Measurements from ENCODE around the gene SLC4A9. TPM values are rescaled to one million over a fixed set of nuclear protein-coding genes. Genes with fewer than 3 reads are reported as not detected.
A peak's percentile ranks its signal among the peaks of the same experiment; 100 is the strongest.

The SLC4A9 gene, protein sequence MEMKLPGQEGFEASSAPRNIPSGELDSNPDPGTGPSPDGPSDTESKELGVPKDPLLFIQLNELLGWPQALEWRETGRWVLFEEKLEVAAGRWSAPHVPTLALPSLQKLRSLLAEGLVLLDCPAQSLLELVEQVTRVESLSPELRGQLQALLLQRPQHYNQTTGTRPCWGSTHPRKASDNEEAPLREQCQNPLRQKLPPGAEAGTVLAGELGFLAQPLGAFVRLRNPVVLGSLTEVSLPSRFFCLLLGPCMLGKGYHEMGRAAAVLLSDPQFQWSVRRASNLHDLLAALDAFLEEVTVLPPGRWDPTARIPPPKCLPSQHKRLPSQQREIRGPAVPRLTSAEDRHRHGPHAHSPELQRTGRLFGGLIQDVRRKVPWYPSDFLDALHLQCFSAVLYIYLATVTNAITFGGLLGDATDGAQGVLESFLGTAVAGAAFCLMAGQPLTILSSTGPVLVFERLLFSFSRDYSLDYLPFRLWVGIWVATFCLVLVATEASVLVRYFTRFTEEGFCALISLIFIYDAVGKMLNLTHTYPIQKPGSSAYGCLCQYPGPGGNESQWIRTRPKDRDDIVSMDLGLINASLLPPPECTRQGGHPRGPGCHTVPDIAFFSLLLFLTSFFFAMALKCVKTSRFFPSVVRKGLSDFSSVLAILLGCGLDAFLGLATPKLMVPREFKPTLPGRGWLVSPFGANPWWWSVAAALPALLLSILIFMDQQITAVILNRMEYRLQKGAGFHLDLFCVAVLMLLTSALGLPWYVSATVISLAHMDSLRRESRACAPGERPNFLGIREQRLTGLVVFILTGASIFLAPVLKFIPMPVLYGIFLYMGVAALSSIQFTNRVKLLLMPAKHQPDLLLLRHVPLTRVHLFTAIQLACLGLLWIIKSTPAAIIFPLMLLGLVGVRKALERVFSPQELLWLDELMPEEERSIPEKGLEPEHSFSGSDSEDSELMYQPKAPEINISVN
- not detected for polyA plus RNA-seq

DNA sequence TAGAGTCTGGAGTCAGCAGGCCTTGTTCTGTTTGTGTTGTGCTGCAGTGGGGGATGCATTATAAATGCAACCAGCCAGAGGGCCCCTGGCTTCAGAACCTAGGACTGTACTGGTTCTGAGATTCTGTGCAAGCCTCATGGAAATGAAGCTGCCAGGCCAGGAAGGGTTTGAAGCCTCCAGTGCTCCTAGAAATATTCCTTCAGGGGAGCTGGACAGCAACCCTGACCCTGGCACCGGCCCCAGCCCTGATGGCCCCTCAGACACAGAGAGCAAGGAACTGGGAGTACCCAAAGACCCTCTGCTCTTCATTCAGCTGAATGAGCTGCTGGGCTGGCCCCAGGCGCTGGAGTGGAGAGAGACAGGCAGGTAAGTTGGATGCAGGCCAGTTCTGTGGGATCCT is at the start of gene SLC4A9:
TSS of gene SLC4A9 (plus strand) at position 94 of the 400 bp plus-strand sequence. CDS start at position 137, 43 bp downstream.
- Mint-ChIP-seq H3K4me3 (no peak within 1 kb of the TSS), H3K27me3 (ENCODE audit: low read depth in 3 of 3) (peaks cover 2 to 12% (median 3%) of the 10 kb centered on the region in 3 donors), H3K4me1 (peaks cover 12 to 14% of the 10 kb centered on the region in 2 donors), H3K36me3 (no peaks in the 10 kb centered on the region), H3K27ac (peak within 1 kb of the TSS in 1 of 6 donors; percentile 45), H3K9me3 (no peaks in the 10 kb centered on the region)
- no peak for DNase-seq

DNA sequence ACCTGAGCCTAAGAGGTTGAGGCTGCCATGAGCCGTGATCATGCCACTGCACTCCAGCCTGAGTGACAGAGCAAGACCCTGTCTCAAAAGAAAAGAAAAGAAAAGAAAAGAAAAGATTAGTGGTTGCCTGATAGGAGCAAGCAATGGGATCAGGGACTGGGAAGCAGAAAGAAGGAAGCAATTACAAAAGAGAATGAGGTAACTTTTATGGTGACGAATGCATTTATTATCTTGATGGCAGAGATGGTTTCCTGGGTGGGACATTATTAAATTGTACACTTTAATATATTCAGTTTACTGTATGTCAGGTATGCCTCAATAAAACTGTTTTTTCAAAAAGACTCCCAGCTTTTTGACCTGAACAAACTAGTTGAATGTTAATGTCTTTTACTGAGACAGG is 49.6 kb upstream of the SLC4A9 start:
- Mint-ChIP-seq H3K9me3 (no peaks in the 10 kb centered on the region), H3K36me3 (no peaks in the 10 kb centered on the region), H3K4me3 (no peak overlapping the region), H3K4me1 (no peaks in the 10 kb centered on the region), H3K27me3 (ENCODE audit: low read depth in 3 of 3) (peaks cover 0 to 4% (median 2%) of the 10 kb centered on the region in 3 donors), H3K27ac (no peak overlapping the region)
- no peak for DNase-seq

DNA sequence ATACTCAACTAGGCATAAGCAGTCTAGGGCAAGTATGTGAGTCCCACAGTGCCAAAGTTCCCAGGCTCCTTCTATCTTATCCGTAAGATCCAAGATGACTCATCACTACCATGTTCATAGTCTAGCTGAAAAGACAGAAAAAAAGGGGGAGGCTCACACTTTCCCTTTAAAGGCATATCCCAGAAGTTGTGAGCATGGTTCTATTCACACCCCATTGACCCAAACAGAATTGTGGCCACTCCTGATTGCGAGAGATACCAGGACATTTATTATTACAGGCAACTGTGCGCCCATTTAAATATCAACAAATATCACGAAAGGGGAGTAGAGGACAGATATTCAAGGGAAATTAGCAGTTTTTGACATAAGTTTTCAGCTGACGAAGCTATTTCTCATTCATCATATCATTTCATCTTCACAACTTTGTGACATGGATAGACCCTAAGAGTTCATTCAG is 49.0 kb upstream of the SLC4A9 start:
- Mint-ChIP-seq H3K4me1 (no peaks in the 10 kb centered on the region), H3K9me3 (no peaks in the 10 kb centered on the region), H3K27ac (no peak overlapping the region), H3K27me3 (ENCODE audit: low read depth in 3 of 3) (peaks cover 0 to 4% (median 2%) of the 10 kb centered on the region in 3 donors), H3K36me3 (no peaks in the 10 kb centered on the region), H3K4me3 (no peak overlapping the region)
- no peak for DNase-seq

DNA sequence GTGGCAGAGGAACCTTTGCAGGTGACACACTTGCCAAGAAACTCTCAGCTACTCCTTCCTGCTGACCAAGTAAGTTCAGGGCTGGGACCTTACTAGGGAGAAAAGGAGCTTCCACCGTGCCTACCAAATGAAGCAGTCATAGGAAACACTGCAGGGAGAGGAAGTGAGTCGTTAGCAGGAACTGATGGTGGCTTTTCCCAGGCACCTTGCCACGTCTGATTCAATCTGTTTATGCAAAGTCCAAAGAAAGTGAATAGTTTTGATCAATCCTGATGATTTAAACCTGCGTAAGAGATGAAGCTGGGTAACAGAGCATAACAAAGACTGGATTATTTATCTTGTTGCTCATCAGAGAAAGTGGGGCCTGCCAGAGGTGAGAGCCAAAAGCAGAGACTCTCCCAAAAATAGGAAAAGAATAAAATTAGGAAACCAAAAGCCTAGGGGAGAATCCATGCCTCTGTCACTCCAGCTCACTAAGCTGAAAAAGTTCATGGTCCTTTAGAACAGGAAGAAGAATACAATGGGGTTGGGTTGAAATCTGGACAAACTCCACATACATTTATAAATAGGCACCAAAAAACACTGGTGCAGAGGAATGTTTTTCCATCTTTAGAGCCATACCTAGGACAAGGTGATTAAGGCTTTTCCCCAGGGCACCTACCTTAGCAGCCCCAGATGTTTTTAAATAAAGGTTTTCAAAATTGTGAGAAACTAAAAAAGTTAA is 47.8 kb upstream of the SLC4A9 start:
- H3K9me3 Mint-ChIP-seq = no peaks in the 10 kb centered on the region
- H3K27ac Mint-ChIP-seq = no peak overlapping the region
- no peaks in the 10 kb centered on the region for H3K36me3 Mint-ChIP-seq
- no peaks in the 10 kb centered on the region for H3K4me1 Mint-ChIP-seq
- H3K27me3 Mint-ChIP-seq (ENCODE audit: low read depth in 3 of 3) = peaks cover 0 to 2% (median 2%) of the 10 kb centered on the region in 3 donors
- no peak overlapping the region for H3K4me3 Mint-ChIP-seq
- DNase-seq = no peak

DNA sequence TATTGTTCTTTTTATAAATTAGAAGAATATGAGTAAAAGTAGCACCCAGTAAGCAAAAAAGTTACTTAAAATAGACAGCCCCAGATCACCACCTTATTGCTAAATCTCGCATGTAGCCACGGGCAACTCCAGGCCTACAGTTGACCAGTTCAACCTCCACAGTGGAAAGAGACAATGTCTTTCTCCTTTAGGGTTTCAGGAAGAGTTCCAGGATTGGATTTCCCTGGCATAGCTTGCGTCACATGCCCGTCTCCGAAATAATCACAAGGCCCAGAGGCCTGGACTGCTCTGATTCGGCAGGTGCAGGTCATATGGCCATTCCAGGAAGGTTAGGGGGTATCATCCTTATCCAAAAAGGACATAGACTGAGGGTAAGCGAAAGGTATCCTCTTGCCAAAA is 47.2 kb upstream of the SLC4A9 start:
- DNase-seq = no peak
- H3K9me3 Mint-ChIP-seq = no peaks in the 10 kb centered on the region
- H3K36me3 Mint-ChIP-seq = no peaks in the 10 kb centered on the region
- peaks cover 0 to 4% (median 2%) of the 10 kb centered on the region in 3 donors for H3K27me3 Mint-ChIP-seq (ENCODE audit: low read depth in 3 of 3)
- no peak overlapping the region for H3K4me3 Mint-ChIP-seq
- H3K4me1 Mint-ChIP-seq = no peaks in the 10 kb centered on the region
- no peak overlapping the region for H3K27ac Mint-ChIP-seq

DNA sequence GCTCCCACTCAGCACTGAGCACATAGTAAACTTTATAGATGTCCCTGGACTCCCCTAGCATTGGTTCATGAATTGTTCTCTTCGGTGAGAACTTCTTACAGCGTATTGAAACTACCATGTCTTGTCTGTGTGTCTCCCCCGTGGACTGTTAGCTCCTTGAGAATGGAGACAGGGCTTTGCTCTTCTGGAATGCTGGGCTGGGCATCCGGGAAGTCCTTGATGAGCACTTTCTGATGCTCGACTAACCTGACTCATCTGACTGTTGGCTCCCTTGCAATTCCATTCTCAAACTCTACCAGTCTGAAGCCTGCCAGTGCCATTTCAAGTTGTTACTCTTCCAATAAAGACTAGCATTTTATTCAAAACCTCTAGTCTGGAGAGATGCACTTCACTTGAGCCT is 42.1 kb upstream of the SLC4A9 start:
- peaks cover 0 to 3% (median 0%) of the 10 kb centered on the region in 3 donors for H3K36me3 Mint-ChIP-seq
- no peaks in the 10 kb centered on the region for H3K9me3 Mint-ChIP-seq
- H3K4me1 Mint-ChIP-seq = no peaks in the 10 kb centered on the region
- no peak overlapping the region for H3K27ac Mint-ChIP-seq
- peaks cover 0 to 4% (median 2%) of the 10 kb centered on the region in 3 donors for H3K27me3 Mint-ChIP-seq (ENCODE audit: low read depth in 3 of 3)
- no peak for DNase-seq
- H3K4me3 Mint-ChIP-seq = no peak overlapping the region

DNA sequence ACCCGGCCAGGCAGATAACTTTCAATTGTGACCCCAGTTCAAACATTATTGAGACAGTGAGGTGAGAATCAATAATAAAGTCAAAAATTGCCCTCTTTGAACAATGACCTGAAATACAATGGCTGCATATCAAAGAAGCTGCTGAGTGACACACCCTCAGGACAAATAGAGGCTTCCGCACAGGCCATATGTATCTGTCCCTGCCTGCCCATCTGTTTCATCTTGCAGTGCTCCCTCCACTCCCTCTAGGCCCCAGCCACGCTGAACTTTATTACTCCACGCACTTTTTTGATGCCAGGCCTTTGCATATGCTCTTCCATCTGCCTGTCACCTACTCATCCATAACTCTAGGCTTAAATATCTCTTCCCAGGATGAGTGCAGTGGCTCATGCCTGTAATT is 41.2 kb upstream of the SLC4A9 start:
- peaks cover 0 to 3% (median 0%) of the 10 kb centered on the region in 3 donors for H3K36me3 Mint-ChIP-seq
- peaks cover 0 to 4% (median 2%) of the 10 kb centered on the region in 3 donors for H3K27me3 Mint-ChIP-seq (ENCODE audit: low read depth in 3 of 3)
- no peaks in the 10 kb centered on the region for H3K4me1 Mint-ChIP-seq
- no peak overlapping the region for H3K4me3 Mint-ChIP-seq
- DNase-seq = no peak
- no peaks in the 10 kb centered on the region for H3K9me3 Mint-ChIP-seq
- no peak overlapping the region for H3K27ac Mint-ChIP-seq

DNA sequence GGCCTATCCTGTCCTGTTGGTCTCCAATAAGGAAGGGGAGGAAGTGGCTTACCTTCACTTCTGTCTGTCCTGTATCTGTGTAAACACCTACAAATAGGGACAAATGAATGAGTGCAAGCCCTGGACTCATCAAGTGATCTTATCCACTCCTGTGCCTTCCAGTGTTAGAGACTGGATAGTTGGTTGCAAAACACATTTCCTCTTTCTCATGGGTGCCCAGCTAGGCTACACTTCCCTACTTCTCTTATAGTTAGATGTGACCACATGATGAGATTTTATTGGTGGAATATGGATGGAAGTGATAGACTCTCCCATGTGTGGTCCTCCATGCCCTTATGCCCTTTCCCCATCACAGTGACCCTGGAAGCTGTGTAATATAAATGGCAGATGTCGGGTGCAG is 40.2 kb upstream of the SLC4A9 start:
- no peak overlapping the region for H3K27ac Mint-ChIP-seq
- DNase-seq = no peak
- no peak overlapping the region for H3K4me3 Mint-ChIP-seq
- no peaks in the 10 kb centered on the region for H3K9me3 Mint-ChIP-seq
- peaks cover 0 to 4% (median 2%) of the 10 kb centered on the region in 3 donors for H3K27me3 Mint-ChIP-seq (ENCODE audit: low read depth in 3 of 3)
- peaks cover 0 to 3% (median 0%) of the 10 kb centered on the region in 3 donors for H3K36me3 Mint-ChIP-seq
- no peaks in the 10 kb centered on the region for H3K4me1 Mint-ChIP-seq

DNA sequence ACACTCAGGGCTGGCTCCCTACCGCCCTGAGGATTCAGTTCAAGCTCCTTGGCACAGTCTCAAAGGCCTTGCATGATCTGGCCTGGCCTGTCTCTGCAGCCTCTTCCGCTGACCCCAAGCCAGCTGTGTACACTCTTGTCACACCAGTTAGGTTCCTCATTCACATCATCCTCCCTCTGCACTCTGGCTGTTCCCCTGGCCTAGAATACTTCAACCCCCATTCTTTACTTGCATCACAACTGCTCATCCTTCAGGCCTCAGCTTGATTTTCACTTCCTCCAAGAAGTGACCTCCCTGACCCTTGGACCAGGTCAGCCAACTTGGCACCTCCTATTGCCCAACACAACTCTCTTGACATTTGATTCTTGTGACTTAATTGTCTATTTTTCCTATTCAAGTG is 38.2 kb upstream of the SLC4A9 start:
- no peaks in the 10 kb centered on the region for H3K9me3 Mint-ChIP-seq
- no peak overlapping the region for H3K4me3 Mint-ChIP-seq
- H3K27ac Mint-ChIP-seq = no peak overlapping the region
- H3K27me3 Mint-ChIP-seq (ENCODE audit: low read depth in 3 of 3) = peaks cover 0 to 4% (median 2%) of the 10 kb centered on the region in 3 donors
- H3K36me3 Mint-ChIP-seq = peaks cover 0 to 3% (median 0%) of the 10 kb centered on the region in 3 donors
- no peak for DNase-seq
- H3K4me1 Mint-ChIP-seq = no peaks in the 10 kb centered on the region

DNA sequence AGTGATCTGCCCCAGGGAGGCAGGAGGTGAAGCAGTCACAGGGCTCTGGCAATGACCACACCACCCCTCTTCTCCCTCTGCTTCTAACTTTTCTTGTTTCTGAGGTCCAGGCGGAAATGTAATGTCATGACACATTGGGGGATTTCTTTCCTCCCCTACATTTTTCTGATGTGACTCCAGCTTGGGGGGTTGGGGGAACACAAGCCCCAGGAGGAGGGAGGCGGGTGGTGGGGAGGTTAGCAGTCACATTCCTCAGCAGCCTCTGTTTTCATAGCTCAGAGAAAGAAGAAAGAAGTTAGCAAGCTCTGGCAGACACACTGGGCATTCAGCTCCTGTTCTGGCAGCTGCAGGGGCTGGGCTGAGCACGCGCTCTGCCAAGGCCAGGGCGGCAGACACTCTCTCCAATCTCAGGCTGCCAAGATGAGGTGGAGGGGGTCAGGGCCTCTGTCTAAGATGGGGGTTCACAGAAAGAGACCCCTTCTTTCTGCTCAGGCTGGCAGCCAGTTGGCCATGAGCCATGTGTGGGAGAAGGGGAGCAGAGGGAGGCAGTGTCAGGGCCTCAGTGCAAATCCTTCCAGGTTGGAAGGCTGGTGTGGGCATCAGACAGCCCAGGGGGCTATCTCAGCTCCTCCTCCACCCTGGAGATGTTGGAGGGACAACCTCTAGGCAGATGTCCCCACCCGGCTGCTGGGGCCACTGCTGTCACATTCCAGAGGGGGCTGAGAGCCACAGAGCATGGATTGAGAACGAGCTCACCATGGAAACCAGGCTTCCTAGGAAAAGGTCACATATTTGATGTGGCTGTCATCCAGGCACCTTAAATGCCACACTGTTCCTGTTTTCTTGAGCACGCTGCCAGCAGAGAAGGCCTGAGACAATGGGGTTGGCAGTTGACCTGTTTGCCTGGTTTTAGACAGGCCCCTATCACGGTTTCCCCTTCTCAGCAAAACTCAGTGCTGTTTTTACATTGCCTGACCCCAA is 37.0 kb upstream of the SLC4A9 start:
- no peak overlapping the region for H3K27ac Mint-ChIP-seq
- no peak for DNase-seq
- peaks cover 0 to 3% (median 0%) of the 10 kb centered on the region in 3 donors for H3K36me3 Mint-ChIP-seq
- no peaks in the 10 kb centered on the region for H3K9me3 Mint-ChIP-seq
- no peak overlapping the region for H3K4me3 Mint-ChIP-seq
- H3K27me3 Mint-ChIP-seq (ENCODE audit: low read depth in 3 of 3) = peaks cover 0 to 2% (median 2%) of the 10 kb centered on the region in 3 donors
- no peaks in the 10 kb centered on the region for H3K4me1 Mint-ChIP-seq

DNA sequence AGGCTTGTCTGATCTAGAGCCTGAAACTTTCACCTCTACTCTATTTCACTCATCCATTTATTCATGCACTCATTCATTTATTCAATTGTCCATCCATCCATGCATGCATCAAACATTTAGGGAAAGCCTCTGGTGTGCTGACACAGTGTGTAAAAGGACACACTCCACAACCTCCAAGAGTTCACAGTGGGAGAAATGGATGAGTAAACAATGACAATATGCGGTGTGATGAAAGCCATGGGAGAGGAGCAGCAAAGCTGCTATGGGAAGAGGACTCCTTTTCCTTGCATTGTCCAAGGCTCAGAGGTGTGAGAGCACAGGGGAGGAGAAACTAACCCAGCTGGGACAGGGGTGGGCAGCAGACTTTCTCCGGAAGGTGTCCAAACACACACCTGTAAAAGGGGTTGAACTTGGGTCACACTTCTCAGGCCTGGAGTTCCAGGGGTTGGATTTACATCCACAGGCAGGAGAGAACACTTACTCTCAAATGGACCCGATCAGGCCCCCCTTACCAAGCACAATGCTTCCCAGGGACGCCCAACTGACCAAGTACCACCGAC is 35.9 kb upstream of the SLC4A9 start:
- Mint-ChIP-seq H3K27me3 (ENCODE audit: low read depth in 3 of 3) (peaks cover 0 to 2% (median 2%) of the 10 kb centered on the region in 3 donors), H3K9me3 (no peaks in the 10 kb centered on the region), H3K27ac (no peak overlapping the region), H3K4me3 (no peak overlapping the region), H3K4me1 (no peaks in the 10 kb centered on the region), H3K36me3 (no peaks in the 10 kb centered on the region)
- no peak for DNase-seq

DNA sequence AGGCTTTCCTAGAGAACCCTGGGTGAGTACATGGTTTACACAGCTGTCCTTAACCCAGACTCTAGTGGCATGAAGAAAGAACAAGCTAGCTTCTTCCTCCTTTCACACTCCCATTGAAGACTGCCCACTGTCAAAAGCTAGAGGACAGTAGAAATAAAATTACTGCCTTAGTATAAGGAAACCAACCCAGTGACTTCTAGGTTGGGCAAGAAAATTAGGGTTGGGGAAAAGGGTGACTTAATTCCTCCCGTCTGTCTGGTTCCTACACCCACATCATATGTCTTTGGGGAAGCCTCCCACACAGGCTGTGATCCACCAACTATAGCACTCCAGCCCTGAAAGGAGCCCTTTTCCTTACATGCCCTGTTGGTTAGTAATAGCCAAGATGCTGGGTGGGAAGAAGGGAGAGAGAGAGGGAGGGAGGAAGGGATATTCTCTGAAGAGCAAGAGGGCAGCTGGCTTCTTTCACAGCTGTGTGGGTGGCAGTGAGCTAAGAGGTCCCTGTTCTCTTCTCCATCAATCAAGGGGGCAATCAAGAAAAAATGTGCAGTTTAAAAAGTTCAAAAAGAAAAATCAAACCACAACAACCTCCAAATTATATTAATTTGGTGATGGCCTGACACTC is 35.3 kb upstream of the SLC4A9 start:
- Mint-ChIP-seq H3K27me3 (ENCODE audit: low read depth in 3 of 3) (peaks cover 0 to 2% (median 2%) of the 10 kb centered on the region in 3 donors), H3K27ac (no peak overlapping the region), H3K9me3 (no peaks in the 10 kb centered on the region), H3K4me3 (no peak overlapping the region), H3K4me1 (no peaks in the 10 kb centered on the region), H3K36me3 (no peaks in the 10 kb centered on the region)
- DNase-seq = no peak

Data from immature natural killer cell (primary cell).